HG03442 (cell line): ENCODE measurements around the gene ALDH18A1.
"Not testable (repeated sequence)": the region's sequence is repeated elsewhere in the genome, so short reads cannot be mapped to it uniquely, and the experiment has no call there.

Source experiments
- ATAC-seq: cut with Tn5 transposase; IDR thresholded peaks from one replicate; pipeline ENCODE4 v1.9.1; 2021; ENCODE audit warnings: mild to moderate bottlenecking, moderate library complexity; ENCODE audit not compliant: unreplicated experiment

Gene ALDH18A1

GRCh38 chr10:95656291-95657164, at the start of gene ALDH18A1:
Gene ALDH18A1 (minus strand): TSS chr10:95656711. CDS start chr10:95653377, 3,334 bp downstream.
- ATAC-seq, result peak; percentile 88

- no peak for ATAC-seq
Observed at GRCh38 chr10:95698415-95698814, 41.9 kb upstream of the ALDH18A1 start.

GRCh38 chr10:95697429-95697828, 40.9 kb upstream of the ALDH18A1 start:
- no peak for ATAC-seq

- ATAC-seq, result no peak
Observed at GRCh38 chr10:95694665-95695064, 38.2 kb upstream of the ALDH18A1 start.

- ATAC-seq, result peak; percentile 99
Observed at GRCh38 chr10:95693668-95694534, 37.4 kb upstream of the ALDH18A1 start, which contains the start of gene TCTN3. Gene TCTN3 (minus strand): TSS chr10:95693927. CDS start chr10:95693899, 28 bp downstream.

- ATAC-seq, result no peak
Observed at GRCh38 chr10:95693071-95693667, 36.7 kb upstream of the ALDH18A1 start.

GRCh38 chr10:95691281-95691680, 34.8 kb upstream of the ALDH18A1 start:
- no peak for ATAC-seq

- ATAC-seq, result no peak
Observed at GRCh38 chr10:95688648-95689047, 32.1 kb upstream of the ALDH18A1 start.

GRCh38 chr10:95683966-95684365, 27.5 kb upstream of the ALDH18A1 start:
- ATAC-seq, result no peak

GRCh38 chr10:95675403-95676116, 19.0 kb upstream of the ALDH18A1 start:
- ATAC-seq, result no peak

- ATAC-seq, result no peak
Observed at GRCh38 chr10:95674643-95675042, 18.1 kb upstream of the ALDH18A1 start.

GRCh38 chr10:95672641-95673040, 16.1 kb upstream of the ALDH18A1 start:
- not testable (repeated sequence) for ATAC-seq

GRCh38 chr10:95664543-95664942, 8.0 kb upstream of the ALDH18A1 start:
- no peak for ATAC-seq

- ATAC-seq, result no peak
Observed at GRCh38 chr10:95663496-95663895, 7.0 kb upstream of the ALDH18A1 start.

GRCh38 chr10:95661818-95662217, 5.3 kb upstream of the ALDH18A1 start:
- no peak for ATAC-seq

- ATAC-seq, result no peak
Observed at GRCh38 chr10:95660283-95660682, 3.8 kb upstream of the ALDH18A1 start.

- no peak for ATAC-seq
Observed at GRCh38 chr10:95657250-95657649, 739 bp upstream of the ALDH18A1 start.

- peak; percentile 14 for ATAC-seq
Observed at GRCh38 chr10:95655571-95656290, 780 bp downstream of the ALDH18A1 start.

GRCh38 chr10:95653895-95654294, 2.6 kb downstream of the ALDH18A1 start:
- ATAC-seq, result no peak
